ENCODE data around the gene TSPO2.
A peak's percentile ranks its signal among the peaks of the same experiment; 100 is the strongest.

The TSPO2 gene

GRCh38 chr6:41049521-41049920 is 7.3 kb downstream of the TSPO2 start:
- H3K27me3 ChIP-seq (ENCODE audit: control insufficient read depth, low read length) = no peaks in the 10 kb centered on the region
- H4K20me1 ChIP-seq (ENCODE audit: control insufficient read depth, insufficient read depth, low read depth, low read length) = no peaks in the 10 kb centered on the region
- H3K4me1 ChIP-seq (ENCODE audit: control insufficient read depth, low read length) = peaks cover 16% of the 10 kb centered on the region
- no peaks in the 10 kb centered on the region for H3K9me3 ChIP-seq (ENCODE audit: control insufficient read depth, insufficient read depth, low read length)
- no peak overlapping the region for H3K4me3 ChIP-seq (ENCODE audit: low read length)
- TF ChIP-seq EZH2phosphoT487 (IDR thresholded peaks at IDR 0.05; ENCODE audit: borderline replicate concordance, low read length) (no peak), CTCF (IDR thresholded peaks at IDR 0.05; ENCODE audit: low read depth, low read length, poor library complexity, severe bottlenecking) (no peak)
- no peaks in the 10 kb centered on the region for H3K79me2 ChIP-seq (ENCODE audit: control insufficient read depth, low read length)
- H3K36me3 ChIP-seq (ENCODE audit: control insufficient read depth, low read length) = no peaks in the 10 kb centered on the region
- no peaks in the 10 kb centered on the region for H3F3A ChIP-seq (ENCODE audit: control insufficient read depth, insufficient read depth)
- H3K4me2 ChIP-seq (ENCODE audit: low read length) = no peak overlapping the region
- H3K27ac ChIP-seq (ENCODE audit: low read depth, low read length) = no peak overlapping the region
- no peaks in the 10 kb centered on the region for H3K9me2 ChIP-seq (replicated peaks; ENCODE audit: control insufficient read depth, low read length)

GRCh38 chr6:41049955-41050354 is 7.7 kb downstream of the TSPO2 start:
- Histone ChIP-seq H3K9me2 (replicated peaks; ENCODE audit: control insufficient read depth, low read length) (no peaks in the 10 kb centered on the region), H3K27me3 (ENCODE audit: control insufficient read depth, low read length) (no peaks in the 10 kb centered on the region), H3K79me2 (ENCODE audit: control insufficient read depth, low read length) (no peaks in the 10 kb centered on the region), H3F3A (ENCODE audit: control insufficient read depth, insufficient read depth) (no peaks in the 10 kb centered on the region), H3K4me3 (ENCODE audit: low read length) (no peak overlapping the region), H3K9me3 (ENCODE audit: control insufficient read depth, insufficient read depth, low read length) (no peaks in the 10 kb centered on the region), H4K20me1 (ENCODE audit: control insufficient read depth, insufficient read depth, low read depth, low read length) (no peaks in the 10 kb centered on the region), H3K4me2 (ENCODE audit: low read length) (no peak overlapping the region), H3K36me3 (ENCODE audit: control insufficient read depth, low read length) (no peaks in the 10 kb centered on the region), H3K27ac (ENCODE audit: low read depth, low read length) (no peak overlapping the region), H3K4me1 (ENCODE audit: control insufficient read depth, low read length) (peaks cover 20% of the 10 kb centered on the region)
- TF ChIP-seq EZH2phosphoT487 (IDR thresholded peaks at IDR 0.05; ENCODE audit: borderline replicate concordance, low read length) (no peak), CTCF (IDR thresholded peaks at IDR 0.05; ENCODE audit: low read depth, low read length, poor library complexity, severe bottlenecking) (no peak)

DNA sequence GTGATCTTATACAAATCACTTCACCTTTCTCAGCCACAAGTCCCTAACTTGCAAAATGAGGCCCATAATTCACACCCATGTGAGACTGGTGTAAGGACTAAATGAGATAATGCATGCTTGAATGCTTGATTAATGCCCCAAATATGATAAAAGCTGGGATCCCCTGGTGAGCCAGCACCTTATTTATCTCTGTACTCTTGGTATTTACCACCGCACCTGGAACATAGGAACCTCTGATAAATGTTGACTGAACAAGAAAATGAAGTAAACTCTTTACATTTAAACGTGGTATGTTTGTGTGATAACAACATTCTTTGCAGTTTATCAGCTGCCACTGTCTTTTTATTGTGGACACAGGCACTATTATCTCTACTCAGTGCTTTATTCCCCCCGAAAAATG is 8.3 kb downstream of the TSPO2 start:
- Histone ChIP-seq H3K9me3 (ENCODE audit: control insufficient read depth, insufficient read depth, low read length) (no peaks in the 10 kb centered on the region), H3K4me2 (ENCODE audit: low read length) (no peak overlapping the region), H3K4me3 (ENCODE audit: low read length) (no peak overlapping the region), H3K27me3 (ENCODE audit: control insufficient read depth, low read length) (no peaks in the 10 kb centered on the region), H3F3A (ENCODE audit: control insufficient read depth, insufficient read depth) (no peaks in the 10 kb centered on the region), H3K36me3 (ENCODE audit: control insufficient read depth, low read length) (no peaks in the 10 kb centered on the region), H3K4me1 (ENCODE audit: control insufficient read depth, low read length) (peaks cover 26% of the 10 kb centered on the region), H3K27ac (ENCODE audit: low read depth, low read length) (no peak overlapping the region), H4K20me1 (ENCODE audit: control insufficient read depth, insufficient read depth, low read depth, low read length) (no peaks in the 10 kb centered on the region), H3K79me2 (ENCODE audit: control insufficient read depth, low read length) (no peaks in the 10 kb centered on the region), H3K9me2 (replicated peaks; ENCODE audit: control insufficient read depth, low read length) (no peaks in the 10 kb centered on the region)
- TF ChIP-seq EZH2phosphoT487 (IDR thresholded peaks at IDR 0.05; ENCODE audit: borderline replicate concordance, low read length) = no peak

DNA sequence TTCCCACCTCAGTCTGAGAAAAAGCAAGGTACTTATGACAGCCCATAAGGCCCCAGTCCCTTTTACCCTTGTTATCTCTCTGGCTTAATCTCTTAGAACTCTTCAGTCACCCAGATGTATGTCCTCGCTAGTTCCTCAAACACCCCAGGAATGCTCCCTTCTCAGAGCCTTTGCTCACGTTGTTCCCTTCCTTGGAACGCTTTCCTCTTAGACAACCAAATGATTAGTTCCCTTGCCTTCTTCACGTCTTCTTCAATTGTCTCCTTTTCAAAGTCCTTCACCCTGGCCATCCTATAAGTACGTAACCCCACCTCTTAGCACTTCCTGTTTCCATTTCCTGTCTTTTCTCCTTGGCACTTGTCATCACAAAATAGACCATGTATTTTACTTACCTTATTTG is 9.6 kb downstream of the TSPO2 start:
- no peaks in the 10 kb centered on the region for H3K9me3 ChIP-seq (ENCODE audit: control insufficient read depth, insufficient read depth, low read length)
- no peaks in the 10 kb centered on the region for H4K20me1 ChIP-seq (ENCODE audit: control insufficient read depth, insufficient read depth, low read depth, low read length)
- H3K36me3 ChIP-seq (ENCODE audit: control insufficient read depth, low read length) = no peaks in the 10 kb centered on the region
- H3K27ac ChIP-seq (ENCODE audit: low read depth, low read length) = 0 out of 2 replicates have a peak overlapping the region, but pooled peaks have one; percentile 12
- no peaks in the 10 kb centered on the region for H3F3A ChIP-seq (ENCODE audit: control insufficient read depth, insufficient read depth)
- H3K27me3 ChIP-seq (ENCODE audit: control insufficient read depth, low read length) = no peaks in the 10 kb centered on the region
- peak overlapping the region; percentile 41 for H3K4me3 ChIP-seq (ENCODE audit: low read length)
- no peaks in the 10 kb centered on the region for H3K9me2 ChIP-seq (replicated peaks; ENCODE audit: control insufficient read depth, low read length)
- no peaks in the 10 kb centered on the region for H3K79me2 ChIP-seq (ENCODE audit: control insufficient read depth, low read length)
- H3K4me2 ChIP-seq (ENCODE audit: low read length) = peak overlapping the region; percentile 63
- TF ChIP-seq EZH2phosphoT487 (IDR thresholded peaks at IDR 0.05; ENCODE audit: borderline replicate concordance, low read length) (no peak), CTCF (IDR thresholded peaks at IDR 0.05; ENCODE audit: low read depth, low read length, poor library complexity, severe bottlenecking) (no peak)
- H3K4me1 ChIP-seq (ENCODE audit: control insufficient read depth, low read length) = peaks cover 30% of the 10 kb centered on the region

Data from DOHH2 (cell line).